ENCODE data around the gene FARS2.
A peak's percentile ranks its signal among the peaks of the same experiment; 100 is the strongest.

FARS2 gene

GRCh38 chr6:5260661-5261544 lies at the start of gene FARS2, which contains the start of gene LYRM4:
Gene FARS2, plus strand, starts transcription at chr6:5261513.
Gene LYRM4, minus strand, starts transcription at chr6:5260950. Its CDS starts 217 bp downstream, at chr6:5260733.
- H3K27ac Mint-ChIP-seq: peak within 1 kb of the TSS; percentile 100
- no peaks in the 10 kb centered on the region for H3K27me3 Mint-ChIP-seq
- peaks cover 44% of the 10 kb centered on the region for H3K4me1 Mint-ChIP-seq (ENCODE audit: low read depth)
- H3K9me3 Mint-ChIP-seq: no peaks in the 10 kb centered on the region
- H3K4me3 Mint-ChIP-seq: peak within 1 kb of the TSS; percentile 99
- H3K36me3 Mint-ChIP-seq (ENCODE audit: low read depth): peaks cover 21% of the 10 kb centered on the region

GRCh38 chr6:5213836-5214235 lies 47.5 kb upstream of the FARS2 start:
- Mint-ChIP-seq H3K36me3 (ENCODE audit: low read depth) (peaks cover 55% of the 10 kb centered on the region), H3K4me1 (ENCODE audit: low read depth) (no peaks in the 10 kb centered on the region), H3K4me3 (no peak overlapping the region), H3K27me3 (no peaks in the 10 kb centered on the region), H3K9me3 (no peaks in the 10 kb centered on the region), H3K27ac (no peak overlapping the region)

- Mint-ChIP-seq H3K27me3 (no peaks in the 10 kb centered on the region), H3K4me3 (no peak overlapping the region), H3K4me1 (ENCODE audit: low read depth) (no peaks in the 10 kb centered on the region), H3K36me3 (ENCODE audit: low read depth) (peaks cover 51% of the 10 kb centered on the region), H3K27ac (no peak overlapping the region), H3K9me3 (no peaks in the 10 kb centered on the region)
These were observed 46.7 kb upstream of the FARS2 start for GRCh38 chr6:5214570-5215052.

GRCh38 chr6:5215159-5215558 lies 46.2 kb upstream of the FARS2 start:
- no peaks in the 10 kb centered on the region for H3K4me1 Mint-ChIP-seq (ENCODE audit: low read depth)
- H3K27ac Mint-ChIP-seq: no peak overlapping the region
- peaks cover 47% of the 10 kb centered on the region for H3K36me3 Mint-ChIP-seq (ENCODE audit: low read depth)
- H3K4me3 Mint-ChIP-seq: no peak overlapping the region
- H3K9me3 Mint-ChIP-seq: no peaks in the 10 kb centered on the region
- no peaks in the 10 kb centered on the region for H3K27me3 Mint-ChIP-seq

GRCh38 chr6:5215799-5216198 lies 45.5 kb upstream of the FARS2 start:
- Mint-ChIP-seq H3K27ac (no peak overlapping the region), H3K9me3 (no peaks in the 10 kb centered on the region), H3K4me3 (no peak overlapping the region), H3K27me3 (no peaks in the 10 kb centered on the region), H3K4me1 (ENCODE audit: low read depth) (no peaks in the 10 kb centered on the region), H3K36me3 (ENCODE audit: low read depth) (peaks cover 43% of the 10 kb centered on the region)

GRCh38 chr6:5217356-5217755 lies 44.0 kb upstream of the FARS2 start:
- Mint-ChIP-seq H3K9me3 (no peaks in the 10 kb centered on the region), H3K36me3 (ENCODE audit: low read depth) (peaks cover 46% of the 10 kb centered on the region), H3K27ac (no peak overlapping the region), H3K4me3 (no peak overlapping the region), H3K27me3 (no peaks in the 10 kb centered on the region), H3K4me1 (ENCODE audit: low read depth) (no peaks in the 10 kb centered on the region)

GRCh38 chr6:5219011-5219691 lies 42.2 kb upstream of the FARS2 start:
- H3K27me3 Mint-ChIP-seq: no peaks in the 10 kb centered on the region
- H3K9me3 Mint-ChIP-seq: no peaks in the 10 kb centered on the region
- H3K27ac Mint-ChIP-seq: no peak overlapping the region
- no peaks in the 10 kb centered on the region for H3K4me1 Mint-ChIP-seq (ENCODE audit: low read depth)
- H3K36me3 Mint-ChIP-seq (ENCODE audit: low read depth): peaks cover 40% of the 10 kb centered on the region
- H3K4me3 Mint-ChIP-seq: no peak overlapping the region

GRCh38 chr6:5220443-5220842 lies 40.9 kb upstream of the FARS2 start:
- no peak overlapping the region for H3K4me3 Mint-ChIP-seq
- no peaks in the 10 kb centered on the region for H3K4me1 Mint-ChIP-seq (ENCODE audit: low read depth)
- H3K36me3 Mint-ChIP-seq (ENCODE audit: low read depth): peaks cover 31% of the 10 kb centered on the region
- no peak overlapping the region for H3K27ac Mint-ChIP-seq
- H3K9me3 Mint-ChIP-seq: no peaks in the 10 kb centered on the region
- H3K27me3 Mint-ChIP-seq: no peaks in the 10 kb centered on the region

GRCh38 chr6:5223309-5223708 lies 38.0 kb upstream of the FARS2 start:
- Mint-ChIP-seq H3K4me3 (no peak overlapping the region), H3K36me3 (ENCODE audit: low read depth) (peaks cover 38% of the 10 kb centered on the region), H3K9me3 (no peaks in the 10 kb centered on the region), H3K27ac (no peak overlapping the region), H3K27me3 (no peaks in the 10 kb centered on the region), H3K4me1 (ENCODE audit: low read depth) (no peaks in the 10 kb centered on the region)

- Mint-ChIP-seq H3K4me3 (no peak overlapping the region), H3K27me3 (no peaks in the 10 kb centered on the region), H3K9me3 (no peaks in the 10 kb centered on the region), H3K36me3 (ENCODE audit: low read depth) (peaks cover 30% of the 10 kb centered on the region), H3K27ac (no peak overlapping the region), H3K4me1 (ENCODE audit: low read depth) (no peaks in the 10 kb centered on the region)
These were observed 32.0 kb upstream of the FARS2 start for GRCh38 chr6:5229356-5229755.

GRCh38 chr6:5230081-5230480 lies 31.2 kb upstream of the FARS2 start:
- H3K9me3 Mint-ChIP-seq: no peaks in the 10 kb centered on the region
- no peaks in the 10 kb centered on the region for H3K27me3 Mint-ChIP-seq
- H3K4me3 Mint-ChIP-seq: no peak overlapping the region
- H3K4me1 Mint-ChIP-seq (ENCODE audit: low read depth): no peaks in the 10 kb centered on the region
- peaks cover 37% of the 10 kb centered on the region for H3K36me3 Mint-ChIP-seq (ENCODE audit: low read depth)
- H3K27ac Mint-ChIP-seq: no peak overlapping the region

GRCh38 chr6:5231289-5231688 lies 30.0 kb upstream of the FARS2 start:
- Mint-ChIP-seq H3K4me3 (no peak overlapping the region), H3K4me1 (ENCODE audit: low read depth) (no peaks in the 10 kb centered on the region), H3K27me3 (no peaks in the 10 kb centered on the region), H3K27ac (no peak overlapping the region), H3K36me3 (ENCODE audit: low read depth) (peaks cover 37% of the 10 kb centered on the region), H3K9me3 (no peaks in the 10 kb centered on the region)

- H3K4me1 Mint-ChIP-seq (ENCODE audit: low read depth): no peaks in the 10 kb centered on the region
- H3K27me3 Mint-ChIP-seq: no peaks in the 10 kb centered on the region
- no peaks in the 10 kb centered on the region for H3K9me3 Mint-ChIP-seq
- peaks cover 27% of the 10 kb centered on the region for H3K36me3 Mint-ChIP-seq (ENCODE audit: low read depth)
- no peak overlapping the region for H3K27ac Mint-ChIP-seq
- H3K4me3 Mint-ChIP-seq: no peak overlapping the region
These were observed 26.4 kb upstream of the FARS2 start for GRCh38 chr6:5234874-5235273.

GRCh38 chr6:5235830-5236229 lies 25.5 kb upstream of the FARS2 start:
- Mint-ChIP-seq H3K9me3 (no peaks in the 10 kb centered on the region), H3K27ac (no peak overlapping the region), H3K36me3 (ENCODE audit: low read depth) (peaks cover 25% of the 10 kb centered on the region), H3K4me1 (ENCODE audit: low read depth) (no peaks in the 10 kb centered on the region), H3K4me3 (no peak overlapping the region), H3K27me3 (no peaks in the 10 kb centered on the region)

GRCh38 chr6:5237805-5238204 lies 23.5 kb upstream of the FARS2 start:
- Mint-ChIP-seq H3K4me3 (no peak overlapping the region), H3K4me1 (ENCODE audit: low read depth) (no peaks in the 10 kb centered on the region), H3K36me3 (ENCODE audit: low read depth) (peaks cover 25% of the 10 kb centered on the region), H3K27ac (no peak overlapping the region), H3K9me3 (no peaks in the 10 kb centered on the region), H3K27me3 (no peaks in the 10 kb centered on the region)

All from stimulated activated naive CD8-positive, alpha-beta T cell treated with anti-CD3 and anti-CD28 coated beads, Interleukin-15, Interleukin-2, amounts not matched to agents 100 ng/mL and 50 ng/mL, for 24 hours (primary cell).